Measurements from ENCODE around the gene NUP210L. TPM values are rescaled to one million over a fixed set of nuclear protein-coding genes. Genes with fewer than 3 reads are reported as not detected.
A peak's percentile ranks its signal among the peaks of the same experiment; 100 is the strongest.
"Not testable (repeated sequence)": the region's sequence is repeated elsewhere in the genome, so short reads cannot be mapped to it uniquely, and the experiment has no call there.

The NUP210L gene
- total RNA-seq, 1 experiment from 2014 or later: 0.10 TPM

DNA sequence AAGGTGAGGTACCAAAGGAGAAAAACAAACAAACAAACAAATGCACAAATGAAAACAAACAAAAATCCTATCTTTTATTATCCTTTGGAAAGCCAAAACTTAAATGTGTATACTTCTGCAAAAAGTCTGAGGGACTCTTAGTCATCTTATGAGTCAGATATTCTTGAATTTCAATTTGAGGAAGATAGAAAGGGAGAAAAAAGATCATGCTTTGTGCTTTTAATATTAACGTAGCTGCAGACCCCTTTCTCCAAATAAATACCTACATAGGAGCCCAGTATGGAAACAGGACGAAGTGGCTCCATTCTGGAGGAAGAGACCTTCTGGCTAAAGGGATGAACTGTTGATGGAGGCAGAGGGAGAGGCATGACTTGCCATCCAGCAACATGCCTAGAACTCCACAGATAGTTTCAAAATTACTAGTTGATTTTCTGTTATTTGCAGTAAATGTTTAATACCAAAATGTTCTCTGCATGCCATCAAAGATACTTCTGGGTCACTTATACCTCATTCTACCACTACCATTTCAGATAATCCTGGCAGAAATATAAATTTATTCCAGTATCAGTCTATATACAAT, 25.4 kb downstream of the NUP210L start:
- intact Hi-C loops (cut with micrococcal nuclease): no loop called here
- H3K9me3 ChIP-seq (ENCODE audit: control insufficient read depth in 1 of 2, insufficient read depth in 1 of 2, low read depth in 1 of 2, low read length in 2 of 2): no peaks in the 10 kb centered on the region
- no peaks in the 10 kb centered on the region for H4K20me1 ChIP-seq (ENCODE audit: insufficient read depth)
- no peaks in the 10 kb centered on the region for H3K79me2 ChIP-seq (ENCODE audit: insufficient read depth, low read length)
- peaks cover 0 to 6% of the 10 kb centered on the region in 2 experiments; a peak in 2 of 4 replicates for H3K4me1 ChIP-seq (ENCODE audit: control insufficient read depth in 1 of 2, insufficient read depth in 2 of 2, low read length in 2 of 2)
- CTCF ChIA-PET: interaction anchor here (1.7 kb wide), 1 partner anchor 25 kb away, joined by 4 read pairs; no protein-coding TSS in a partner anchor
- H3K4me2 ChIP-seq (ENCODE audit: low read length): no peak overlapping the region
- no peak for ATAC-seq
- no peak overlapping the region for H2AFZ ChIP-seq (ENCODE audit: low read depth, low read length, poor library complexity, severe bottlenecking)
- RAD21 ChIA-PET (ENCODE audit: low non-redundant PET in 1 of 2, low total read pairs in 2 of 2, uncharacterized antibody in 2 of 2, unreplicated experiment in 2 of 2): no interaction called here
- no TSS peak for BruUV-seq (replicated peaks)
- DNase-seq (ENCODE audit: low read depth, low spot score): no peak
- H3K36me3 ChIP-seq (ENCODE audit: control insufficient read depth in 1 of 2, insufficient read depth in 2 of 2, low read length in 2 of 2): no peaks in the 10 kb centered on the region
- POLR2A ChIA-PET: interaction anchor here (1.5 kb wide), 1 partner anchor 139 kb away, joined by 4 read pairs; the partner anchor contains the start of gene RPS27
- no peak overlapping the region for H3K4me3 ChIP-seq (replicated peaks in 1 of 2; ENCODE audit: low read depth in 1 of 2, low read length in 2 of 2)
- H3K9me2 ChIP-seq (ENCODE audit: insufficient read depth): no peaks in the 10 kb centered on the region
- TF ChIP-seq SRF (IDR thresholded peaks at IDR 0.05; ENCODE audit: low read depth) (no peak), FOSL1 (IDR thresholded peaks at IDR 0.05; ENCODE audit: low read depth) (peak; percentile 10; the same call in 1 of the 2 replicates)
- H3K27ac ChIP-seq (ENCODE audit: low read depth, low read length): no peak overlapping the region
- H3K27me3 ChIP-seq (ENCODE audit: insufficient read depth, low read length): no peaks in the 10 kb centered on the region
- no peak overlapping the region for H3K9ac ChIP-seq (ENCODE audit: low read length)

DNA sequence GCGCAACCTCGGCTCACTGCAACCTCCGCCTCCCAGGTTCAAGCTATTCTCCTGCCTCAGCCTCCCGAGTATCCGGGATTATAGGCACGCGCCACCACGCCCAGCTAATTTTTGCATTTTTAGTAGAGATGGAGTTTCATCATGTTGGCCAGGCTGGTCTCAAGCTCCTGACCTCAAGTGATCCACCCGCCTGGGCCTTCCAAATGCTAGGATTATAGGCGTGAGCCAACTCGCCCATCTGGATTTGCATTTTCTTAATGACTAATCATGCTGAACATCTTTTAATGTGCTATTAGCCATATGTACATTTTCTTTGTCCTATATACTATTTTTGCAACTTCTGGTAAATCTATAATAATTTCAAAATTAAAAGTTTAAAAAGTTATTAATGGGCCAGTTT, 31.7 kb downstream of the NUP210L start:
- H3K27ac ChIP-seq (ENCODE audit: low read depth, low read length); H3K36me3 ChIP-seq (ENCODE audit: control insufficient read depth in 1 of 2, insufficient read depth in 2 of 2, low read length in 2 of 2); BruUV-seq (replicated peaks); intact Hi-C loops (cut with micrococcal nuclease); ATAC-seq; H4K20me1 ChIP-seq (ENCODE audit: insufficient read depth); H2AFZ ChIP-seq (ENCODE audit: low read depth, low read length, poor library complexity, severe bottlenecking); DNase-seq (ENCODE audit: low read depth, low spot score); H3K4me3 ChIP-seq (replicated peaks in 1 of 2; ENCODE audit: low read depth in 1 of 2, low read length in 2 of 2); H3K9me2 ChIP-seq (ENCODE audit: insufficient read depth); CTCF ChIA-PET; H3K9ac ChIP-seq (ENCODE audit: low read length); H3K27me3 ChIP-seq (ENCODE audit: insufficient read depth, low read length); H3K4me1 ChIP-seq (ENCODE audit: control insufficient read depth in 1 of 2, insufficient read depth in 2 of 2, low read length in 2 of 2); POLR2A ChIA-PET; H3K79me2 ChIP-seq (ENCODE audit: insufficient read depth, low read length); H3K4me2 ChIP-seq (ENCODE audit: low read length); H3K9me3 ChIP-seq (ENCODE audit: control insufficient read depth in 1 of 2, insufficient read depth in 1 of 2, low read depth in 1 of 2, low read length in 2 of 2): not testable (repeated sequence)
- RAD21 ChIA-PET (ENCODE audit: low non-redundant PET in 1 of 2, low total read pairs in 2 of 2, uncharacterized antibody in 2 of 2, unreplicated experiment in 2 of 2): interaction anchor here in 1 of 2 experiments (0.5 kb wide), 1 partner anchor 66 kb away, joined by 4 read pairs; no protein-coding TSS in a partner anchor

DNA sequence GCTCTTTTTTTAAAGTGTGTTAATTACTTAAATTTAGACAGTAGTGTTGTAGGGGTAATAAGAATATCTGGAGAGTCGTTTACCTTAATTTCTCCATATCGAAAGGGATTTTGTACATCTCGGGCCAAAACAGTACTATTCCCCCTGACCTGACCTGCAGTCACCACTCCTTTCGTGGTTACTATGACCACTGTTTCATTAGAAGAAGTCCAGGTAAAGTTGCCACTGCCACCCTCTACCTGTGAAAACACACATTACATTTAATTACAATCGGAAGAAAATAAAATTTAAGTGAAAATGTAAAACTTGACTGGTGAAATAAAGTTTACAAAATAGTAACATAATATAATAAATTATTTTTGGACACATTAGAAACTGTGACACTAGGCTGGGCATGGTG, 37.2 kb downstream of the NUP210L start:
- no peak overlapping the region for H3K4me2 ChIP-seq (ENCODE audit: low read length)
- ChIA-PET POLR2A (no interaction called here), RAD21 (ENCODE audit: low non-redundant PET in 1 of 2, low total read pairs in 2 of 2, uncharacterized antibody in 2 of 2, unreplicated experiment in 2 of 2) (no interaction called here), CTCF (no interaction called here)
- no peaks in the 10 kb centered on the region for H3K4me1 ChIP-seq (ENCODE audit: control insufficient read depth in 1 of 2, insufficient read depth in 2 of 2, low read length in 2 of 2)
- DNase-seq (ENCODE audit: low read depth, low spot score) (no peak), ATAC-seq (no peak; the same call in 1 of the 2 replicates)
- no peaks in the 10 kb centered on the region for H3K9me2 ChIP-seq (ENCODE audit: insufficient read depth)
- no TSS peak for BruUV-seq (replicated peaks)
- TF ChIP-seq RAD21 (IDR thresholded peaks at IDR 0.05; ENCODE audit: low read depth) (peak; percentile 32), CEBPB (IDR thresholded peaks at IDR 0.05; ENCODE audit: low read depth) (no peak)
- TF ChIP-seq, protein P1, sequence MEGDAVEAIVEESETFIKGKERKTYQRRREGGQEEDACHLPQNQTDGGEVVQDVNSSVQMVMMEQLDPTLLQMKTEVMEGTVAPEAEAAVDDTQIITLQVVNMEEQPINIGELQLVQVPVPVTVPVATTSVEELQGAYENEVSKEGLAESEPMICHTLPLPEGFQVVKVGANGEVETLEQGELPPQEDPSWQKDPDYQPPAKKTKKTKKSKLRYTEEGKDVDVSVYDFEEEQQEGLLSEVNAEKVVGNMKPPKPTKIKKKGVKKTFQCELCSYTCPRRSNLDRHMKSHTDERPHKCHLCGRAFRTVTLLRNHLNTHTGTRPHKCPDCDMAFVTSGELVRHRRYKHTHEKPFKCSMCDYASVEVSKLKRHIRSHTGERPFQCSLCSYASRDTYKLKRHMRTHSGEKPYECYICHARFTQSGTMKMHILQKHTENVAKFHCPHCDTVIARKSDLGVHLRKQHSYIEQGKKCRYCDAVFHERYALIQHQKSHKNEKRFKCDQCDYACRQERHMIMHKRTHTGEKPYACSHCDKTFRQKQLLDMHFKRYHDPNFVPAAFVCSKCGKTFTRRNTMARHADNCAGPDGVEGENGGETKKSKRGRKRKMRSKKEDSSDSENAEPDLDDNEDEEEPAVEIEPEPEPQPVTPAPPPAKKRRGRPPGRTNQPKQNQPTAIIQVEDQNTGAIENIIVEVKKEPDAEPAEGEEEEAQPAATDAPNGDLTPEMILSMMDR (IDR thresholded peaks at IDR 0.05 in 2 of 3, conservative IDR thresholded peaks at IDR 0.05 in 1 of 3; ENCODE audit: borderline replicate concordance in 1 of 3, insufficient read depth in 1 of 3, low read depth in 2 of 3, low read length in 2 of 3): peak in 1 of 3 experiments; percentile 34; a peak in 2 of 6 replicates
- no peaks in the 10 kb centered on the region for H3K79me2 ChIP-seq (ENCODE audit: insufficient read depth, low read length)
- H3K4me3 ChIP-seq (replicated peaks in 1 of 2; ENCODE audit: low read depth in 1 of 2, low read length in 2 of 2): no peak overlapping the region
- intact Hi-C loops (cut with micrococcal nuclease): no loop called here
- no peaks in the 10 kb centered on the region for H3K27me3 ChIP-seq (ENCODE audit: insufficient read depth, low read length)
- H2AFZ ChIP-seq (ENCODE audit: low read depth, low read length, poor library complexity, severe bottlenecking): no peak overlapping the region
- no peaks in the 10 kb centered on the region for H3K9me3 ChIP-seq (ENCODE audit: control insufficient read depth in 1 of 2, insufficient read depth in 1 of 2, low read depth in 1 of 2, low read length in 2 of 2)
- H4K20me1 ChIP-seq (ENCODE audit: insufficient read depth): no peaks in the 10 kb centered on the region
- H3K9ac ChIP-seq (ENCODE audit: low read length): no peak overlapping the region
- H3K27ac ChIP-seq (ENCODE audit: low read depth, low read length): no peak overlapping the region
- H3K36me3 ChIP-seq (ENCODE audit: control insufficient read depth in 1 of 2, insufficient read depth in 2 of 2, low read length in 2 of 2): no peaks in the 10 kb centered on the region
